Measurements from ENCODE around the gene BRD2.
A peak's percentile ranks its signal among the peaks of the same experiment; 100 is the strongest.
"Not testable (repeated sequence)": the region's sequence is repeated elsewhere in the genome, so short reads cannot be mapped to it uniquely, and the experiment has no call there.

The BRD2 gene

GRCh38 chr6:32940656-32941213 is 27.7 kb upstream of the BRD2 start, which contains the start of gene HLA-DMB:
Gene HLA-DMB (minus strand): TSS chr6:32941028. CDS start chr6:32940807, 221 bp downstream.
- no peak within 1 kb of the TSS for H3K4me3 ChIP-seq (ENCODE audit: low read depth, low read length)
- DNase-seq (ENCODE audit: low read depth, low spot score), result peak; percentile 33
- POLR2A ChIA-PET, result interaction anchor here (2.3 kb wide), 1 partner anchor 31 kb away, joined by 16 read pairs; no protein-coding TSS in a partner anchor
- CTCF ChIA-PET, result interaction anchor here (0.7 to 11.6 kb wide), 5 partner anchors 7 to 46 kb away, joined by 3 to 337 read pairs (median 57); partner anchors contain the start of gene HLA-DMA
- no peak for TF ChIP-seq CTCF (IDR thresholded peaks at IDR 0.05; ENCODE audit: insufficient read depth, low read length, missing control alignments)

GRCh38 chr6:32941214-32941768 is 27.1 kb upstream of the BRD2 start:
- no peak for TF ChIP-seq CTCF (IDR thresholded peaks at IDR 0.05; ENCODE audit: insufficient read depth, low read length, missing control alignments)
- no peak overlapping the region for H3K4me3 ChIP-seq (ENCODE audit: low read depth, low read length)
- POLR2A ChIA-PET, result interaction anchor here (2.3 kb wide), 1 partner anchor 30 kb away, joined by 16 read pairs; no protein-coding TSS in a partner anchor
- no peak for DNase-seq (ENCODE audit: low read depth, low spot score)
- CTCF ChIA-PET, result interaction anchor here (1.1 to 11.6 kb wide), 8 partner anchors 8 to 59 kb away, joined by 3 to 337 read pairs (median 6); partner anchors contain the start of gene HLA-DMA

- POLR2A ChIA-PET; H3K4me3 ChIP-seq (ENCODE audit: low read depth, low read length): not testable (repeated sequence)
- CTCF ChIA-PET, result interaction anchor here (1.0 to 6.5 kb wide), 11 partner anchors 8 to 104 kb away, joined by 3 to 66 read pairs (median 4); partner anchors contain the start of genes HLA-DMA and TAP2
These were observed 25.8 kb upstream of the BRD2 start for GRCh38 chr6:32942555-32943123.

GRCh38 chr6:32943864-32944649 is 24.3 kb upstream of the BRD2 start:
- DNase-seq (ENCODE audit: low read depth, low spot score), result no peak
- POLR2A ChIA-PET, result no interaction called here
- CTCF ChIA-PET, result interaction anchor here (0.9 to 6.5 kb wide), 7 partner anchors 10 to 105 kb away, joined by 3 to 66 read pairs (median 4); partner anchors contain the start of genes HLA-DMA and TAP2
- no peak for TF ChIP-seq CTCF (IDR thresholded peaks at IDR 0.05; ENCODE audit: insufficient read depth, low read length, missing control alignments)
- no peak overlapping the region for H3K4me3 ChIP-seq (ENCODE audit: low read depth, low read length)

More at GRCh38 chr6:32942555-32943123, 25.8 kb upstream of the BRD2 start:
- DNase-seq (ENCODE audit: low read depth, low spot score), result not testable (repeated sequence)

- H3K4me3 ChIP-seq (ENCODE audit: low read depth, low read length), result no peak overlapping the region
- ChIA-PET POLR2A (interaction anchor here (0.6 kb wide), 1 partner anchor 18 kb away, joined by 3 read pairs; no protein-coding TSS in a partner anchor), CTCF (interaction anchor here (1.1 to 4.7 kb wide), 2 partner anchors 12 to 39 kb away, joined by 4 to 57 read pairs; no protein-coding TSS in a partner anchor)
- no peak for DNase-seq (ENCODE audit: low read depth, low spot score)
- no peak for TF ChIP-seq CTCF (IDR thresholded peaks at IDR 0.05; ENCODE audit: insufficient read depth, low read length, missing control alignments)
These were observed 23.2 kb upstream of the BRD2 start for GRCh38 chr6:32945108-32945760.

- TF ChIP-seq CTCF (IDR thresholded peaks at IDR 0.05; ENCODE audit: insufficient read depth, low read length, missing control alignments), result no peak
- no peak for DNase-seq (ENCODE audit: low read depth, low spot score)
- POLR2A ChIA-PET, result no interaction called here
- CTCF ChIA-PET, result no interaction called here
- no peak overlapping the region for H3K4me3 ChIP-seq (ENCODE audit: low read depth, low read length)
These were observed 22.4 kb upstream of the BRD2 start for GRCh38 chr6:32945953-32946352.

Data from AG04449 (cell line).